VCaP (cell line): ENCODE data around the gene SPATA25.

Experiments used
- H3K27ac ChIP-seq: fragments of 450-650 bp; 2 replicates; pipeline ENCODE4 v1.5.1; 2017
- CTCF ChIP-seq: fragments of 450-650 bp; conservative IDR thresholded peaks from 2 replicates; pipeline ENCODE4 v1.5.1; 2017; ENCODE audit warnings: mild to moderate bottlenecking, moderate library complexity

The SPATA25 gene

GRCh38 chr20:45918779-45919537 is 31.5 kb upstream of the SPATA25 start:
- TF ChIP-seq CTCF = no peak
- H3K27ac ChIP-seq = no peak overlapping the region; the same call in 1 of the 2 replicates

GRCh38 chr20:45918182-45918737 is 30.8 kb upstream of the SPATA25 start:
- H3K27ac ChIP-seq = no peak overlapping the region
- TF ChIP-seq CTCF = no peak

DNA sequence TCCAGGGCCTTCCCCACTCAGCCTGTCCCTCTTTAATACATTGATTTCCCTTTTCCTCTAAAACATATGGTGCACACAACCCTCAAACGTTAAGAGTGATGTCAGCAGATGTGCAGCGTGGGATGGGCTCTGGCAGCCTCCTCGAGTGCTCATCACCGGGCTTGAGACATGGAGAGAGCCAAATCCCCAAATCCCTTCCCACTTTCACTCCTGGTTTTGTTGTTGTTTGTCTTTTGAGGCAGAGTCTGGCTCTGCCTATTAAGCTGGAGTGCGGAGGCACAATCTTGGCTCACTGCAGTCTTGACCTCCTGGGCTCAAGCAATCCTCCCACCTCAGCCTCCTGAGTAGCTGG is 30.3 kb upstream of the SPATA25 start:
- TF ChIP-seq CTCF = no peak

GRCh38 chr20:45913116-45913515 is 25.7 kb upstream of the SPATA25 start:
- H3K27ac ChIP-seq = no peak overlapping the region
- no peak for TF ChIP-seq CTCF

More for the DNA sequence above, 30.3 kb upstream of the SPATA25 start:
- H3K27ac ChIP-seq = no peak overlapping the region

DNA sequence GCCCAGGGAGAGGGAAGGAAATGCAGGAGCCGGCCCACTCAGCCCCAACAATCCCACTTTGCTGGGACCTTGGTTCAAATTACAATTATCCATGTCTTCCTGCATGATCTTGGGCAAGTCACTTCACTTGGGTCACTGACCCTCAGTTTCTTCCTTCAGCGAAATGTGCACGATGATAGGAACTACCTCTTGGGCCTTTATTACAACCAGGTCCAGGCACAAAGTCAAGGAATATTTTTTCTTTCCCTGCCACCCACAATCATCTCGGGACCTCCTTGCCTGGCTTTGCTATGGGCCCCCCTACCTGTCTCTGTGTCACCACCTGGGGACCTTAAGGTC is 24.9 kb upstream of the SPATA25 start:
- no peak for TF ChIP-seq CTCF
- peak overlapping the region; percentile 51; the same call in 1 of the 2 replicates for H3K27ac ChIP-seq

GRCh38 chr20:45911486-45912343 is 24.3 kb upstream of the SPATA25 start, which contains the start of gene PLTP:
TSS of gene PLTP (minus strand) at chr20:45912155. CDS start at chr20:45911452, 703 bp downstream.
- no peak for TF ChIP-seq CTCF
- H3K27ac ChIP-seq = peak within 1 kb of the TSS; percentile 51; the same call in 1 of the 2 replicates
